PC-9 (cell line): Measurements from ENCODE around the gene CHRM3.

Experiments
- CTCF ChIP-seq: fragments of 200-600 bp; sonication (generic); conservative IDR thresholded peaks from 2 replicates; pipeline ENCODE4 v1.6.1; 2017; ENCODE audit warnings: mixed run types, antibody characterized with exemption, mild to moderate bottlenecking, moderate library complexity
- EZH2 ChIP-seq: fragments of 200-600 bp; sonication (generic); IDR thresholded peaks from 2 replicates; pipeline ENCODE4 v1.8.0; 2017; ENCODE audit warnings: antibody characterized with exemption, low read depth

GRCh38 chr1:239367196-239367810 lies 19.1 kb upstream of the CHRM3 start:
- TF ChIP-seq CTCF, result no peak
- TF ChIP-seq EZH2, result no peak
